Osteoblast (primary cell): ENCODE data around the gene FTO. TPM values are rescaled to one million over a fixed set of nuclear protein-coding genes. Genes with fewer than 3 reads are reported as not detected.
A peak's percentile ranks its signal among the peaks of the same experiment; 100 is the strongest.

Experiments used
- DNase-seq: peaks from one replicate; pipeline ENCODE4 v3.0.0; 2011; ENCODE audit warnings: low spot score, mixed read lengths; ENCODE audit not compliant: insufficient read length; ENCODE audit errors: missing footprints
- H2AFZ ChIP-seq: 2 replicates; pipeline ENCODE4 v1.6.0; 2011; ENCODE audit warnings: mild to moderate bottlenecking, low read length
- H3K27ac ChIP-seq: 2 replicates; pipeline ENCODE4 v1.5.1; 2011; ENCODE audit warnings: mild to moderate bottlenecking, low read depth, low read length, moderate library complexity
- H3K27me3 ChIP-seq: 2 replicates; pipeline ENCODE4 v1.6.0; 2012; ENCODE audit warnings: mild to moderate bottlenecking, control low read depth, inconsistent platforms, low read length, moderate library complexity; ENCODE audit not compliant: insufficient read depth
- H3K36me3 ChIP-seq: 2 replicates; pipeline ENCODE4 v1.5.1; 2011; ENCODE audit warnings: mild to moderate bottlenecking, low read length, control low read depth, moderate library complexity; ENCODE audit not compliant: insufficient read depth
- H3K4me1 ChIP-seq: 2 replicates; pipeline ENCODE4 v1.5.1; 2011; ENCODE audit warnings: mild to moderate bottlenecking, low read length, control low read depth, moderate library complexity; ENCODE audit not compliant: insufficient read depth
- H3K4me2 ChIP-seq: 2 replicates; pipeline ENCODE4 v1.6.0; 2011; ENCODE audit warnings: mild to moderate bottlenecking, low read length; ENCODE audit not compliant: insufficient read depth
- H3K4me3 ChIP-seq: fragments of 200-600 bp; sonication (generic); 3 replicates; pipeline ENCODE4 v1.5.1; 2012; ENCODE audit warnings: mild to moderate bottlenecking, low read length, inconsistent platforms; ENCODE audit not compliant: insufficient read depth
- H3K79me2 ChIP-seq: 2 replicates; pipeline ENCODE4 v1.6.0; 2012; ENCODE audit warnings: mild to moderate bottlenecking, low read length, control low read depth, inconsistent platforms; ENCODE audit not compliant: insufficient read depth
- H3K9me3 ChIP-seq: 2 replicates; pipeline ENCODE4 v1.5.1; 2011; ENCODE audit warnings: low read depth, low read length, control low read depth
- H4K20me1 ChIP-seq: 2 replicates; pipeline ENCODE4 v1.6.0; 2012; ENCODE audit warnings: mild to moderate bottlenecking, low read length, control low read depth; ENCODE audit not compliant: insufficient read depth
- total RNA-seq: library from RNA; depleted of rRNA; stranded (reverse); fragments of >200 nt; gene quantifications from 2 replicates; pipeline ENCODE4 v1.2.3, GENCODE V29; 2012
- TF ChIP-seq, protein P1 (sequence below): IDR thresholded peaks from 2 replicates; pipeline ENCODE4 v1.5.1; 2011; ENCODE audit warnings: mild to moderate bottlenecking, low read depth, low read length, moderate library complexity; ENCODE audit errors: extremely low read depth

The FTO gene
- total RNA-seq, 1 donor, result 152 TPM

DNA sequence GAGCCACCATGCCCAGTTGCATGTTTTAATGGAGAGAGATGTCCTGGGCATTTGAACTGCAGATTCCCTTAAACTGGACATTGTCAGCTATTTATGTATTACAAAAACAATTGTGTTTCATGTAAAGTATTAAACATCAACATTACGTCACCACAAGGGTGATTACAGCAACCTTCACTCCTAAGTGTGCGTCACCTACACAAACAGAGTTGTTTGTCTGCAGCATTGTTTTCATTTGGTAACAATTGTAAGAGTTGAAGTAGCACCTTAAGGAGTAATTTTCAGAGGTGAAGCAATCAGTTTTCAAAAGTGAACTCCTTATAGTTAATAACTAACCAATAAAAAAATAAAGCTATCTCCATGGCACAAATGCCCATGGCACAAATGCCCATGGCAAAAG is 311.2 kb downstream of the FTO start:
- Histone ChIP-seq H2AFZ (no peak overlapping the region), H3K4me3 (no peak overlapping the region), H3K27me3 (no peaks in the 10 kb centered on the region), H3K4me1 (no peaks in the 10 kb centered on the region), H3K36me3 (no peaks in the 10 kb centered on the region), H3K27ac (no peak overlapping the region), H3K9me3 (peaks cover 3% of the 10 kb centered on the region), H3K4me2 (no peak overlapping the region), H3K79me2 (no peaks in the 10 kb centered on the region), H4K20me1 (no peaks in the 10 kb centered on the region)
- DNase-seq, result no peak
- TF ChIP-seq, protein P1, sequence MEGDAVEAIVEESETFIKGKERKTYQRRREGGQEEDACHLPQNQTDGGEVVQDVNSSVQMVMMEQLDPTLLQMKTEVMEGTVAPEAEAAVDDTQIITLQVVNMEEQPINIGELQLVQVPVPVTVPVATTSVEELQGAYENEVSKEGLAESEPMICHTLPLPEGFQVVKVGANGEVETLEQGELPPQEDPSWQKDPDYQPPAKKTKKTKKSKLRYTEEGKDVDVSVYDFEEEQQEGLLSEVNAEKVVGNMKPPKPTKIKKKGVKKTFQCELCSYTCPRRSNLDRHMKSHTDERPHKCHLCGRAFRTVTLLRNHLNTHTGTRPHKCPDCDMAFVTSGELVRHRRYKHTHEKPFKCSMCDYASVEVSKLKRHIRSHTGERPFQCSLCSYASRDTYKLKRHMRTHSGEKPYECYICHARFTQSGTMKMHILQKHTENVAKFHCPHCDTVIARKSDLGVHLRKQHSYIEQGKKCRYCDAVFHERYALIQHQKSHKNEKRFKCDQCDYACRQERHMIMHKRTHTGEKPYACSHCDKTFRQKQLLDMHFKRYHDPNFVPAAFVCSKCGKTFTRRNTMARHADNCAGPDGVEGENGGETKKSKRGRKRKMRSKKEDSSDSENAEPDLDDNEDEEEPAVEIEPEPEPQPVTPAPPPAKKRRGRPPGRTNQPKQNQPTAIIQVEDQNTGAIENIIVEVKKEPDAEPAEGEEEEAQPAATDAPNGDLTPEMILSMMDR, result no peak

DNA sequence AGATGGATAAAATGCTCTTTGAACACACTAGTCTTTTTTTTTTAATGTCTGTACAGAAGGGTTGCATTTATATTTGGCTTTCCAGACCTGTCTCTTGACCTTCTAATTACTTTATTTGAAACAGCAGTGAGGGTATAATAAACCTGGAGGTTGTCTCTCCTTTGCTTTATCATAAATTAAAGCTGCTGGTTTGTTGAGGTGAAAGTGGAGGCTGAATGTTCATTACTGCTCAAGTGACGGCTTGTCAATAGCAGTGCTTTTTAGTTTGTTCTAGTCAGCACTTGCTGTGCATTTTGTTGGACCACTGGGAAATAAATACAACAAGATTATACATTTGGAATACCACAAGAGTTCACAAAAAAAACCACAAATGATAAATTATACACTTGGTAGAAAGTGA is 318.4 kb downstream of the FTO start:
- H3K4me2 ChIP-seq, result no peak overlapping the region
- no peak overlapping the region for H2AFZ ChIP-seq
- TF ChIP-seq, protein P1, result no peak
- H3K36me3 ChIP-seq, result no peaks in the 10 kb centered on the region
- no peaks in the 10 kb centered on the region for H3K27me3 ChIP-seq
- H3K4me3 ChIP-seq, result no peak overlapping the region
- DNase-seq, result no peak
- H3K79me2 ChIP-seq, result no peaks in the 10 kb centered on the region
- H3K9me3 ChIP-seq, result no peaks in the 10 kb centered on the region
- H3K27ac ChIP-seq, result no peak overlapping the region
- H3K4me1 ChIP-seq, result peaks cover 15% of the 10 kb centered on the region
- no peaks in the 10 kb centered on the region for H4K20me1 ChIP-seq

DNA sequence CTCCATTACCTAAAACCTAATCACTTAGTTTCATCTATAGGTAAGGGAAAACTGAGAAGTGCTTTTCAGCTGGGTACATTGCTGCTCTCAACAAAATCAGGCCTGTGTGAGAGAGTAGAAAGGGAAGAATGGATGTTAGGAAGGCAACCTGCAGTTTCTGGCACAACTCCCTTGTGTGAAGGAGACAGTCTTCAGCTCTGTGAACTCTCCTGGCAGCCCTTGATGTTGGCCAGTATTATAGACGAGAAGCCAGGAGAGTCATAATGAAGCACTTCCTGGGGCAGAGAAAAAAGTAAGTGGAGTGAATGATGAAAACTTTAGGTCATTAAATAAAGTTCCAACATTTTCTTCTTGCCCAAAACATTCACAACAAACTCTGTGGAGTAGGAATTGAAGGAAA is 322.5 kb downstream of the FTO start:
- Histone ChIP-seq H3K4me1 (peaks cover 23% of the 10 kb centered on the region), H3K36me3 (no peaks in the 10 kb centered on the region), H4K20me1 (no peaks in the 10 kb centered on the region), H2AFZ (no peak overlapping the region), H3K79me2 (no peaks in the 10 kb centered on the region), H3K27me3 (no peaks in the 10 kb centered on the region), H3K4me3 (no peak overlapping the region), H3K27ac (peak overlapping the region; percentile 71), H3K4me2 (peak overlapping the region; percentile 49), H3K9me3 (no peaks in the 10 kb centered on the region)
- TF ChIP-seq, protein P1, result no peak
- DNase-seq, result no peak

DNA sequence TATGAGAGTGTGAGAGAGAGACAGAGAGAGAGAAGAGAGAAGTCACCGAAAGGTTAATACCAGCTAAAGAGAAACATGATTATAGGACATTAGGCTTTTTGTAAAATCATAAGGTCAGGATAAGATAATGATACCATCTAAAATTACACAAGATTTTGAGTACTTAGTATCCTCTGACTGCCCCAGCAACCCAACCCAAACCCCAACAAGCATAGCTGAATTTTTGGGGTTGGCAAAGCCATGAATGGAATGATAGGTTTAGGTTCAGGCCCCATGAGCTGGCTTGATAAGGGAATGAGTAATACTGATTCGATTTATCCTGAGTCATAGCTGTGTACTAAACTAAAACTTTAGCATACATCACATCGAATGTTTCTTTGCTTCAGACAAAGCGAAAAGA is 323.1 kb downstream of the FTO start:
- H3K27ac ChIP-seq, result peak overlapping the region; percentile 71
- no peaks in the 10 kb centered on the region for H4K20me1 ChIP-seq
- H3K27me3 ChIP-seq, result no peaks in the 10 kb centered on the region
- no peak overlapping the region for H3K4me3 ChIP-seq
- H3K79me2 ChIP-seq, result no peaks in the 10 kb centered on the region
- TF ChIP-seq, protein P1, result no peak
- H2AFZ ChIP-seq, result no peak overlapping the region
- peaks cover 23% of the 10 kb centered on the region for H3K4me1 ChIP-seq
- no peaks in the 10 kb centered on the region for H3K36me3 ChIP-seq
- H3K9me3 ChIP-seq, result no peaks in the 10 kb centered on the region
- DNase-seq, result peak; percentile 83
- H3K4me2 ChIP-seq, result peak overlapping the region; percentile 49
